ENCODE results near the gene VCAM1. TPM values are rescaled to one million over a fixed set of nuclear protein-coding genes. Genes with fewer than 3 reads are reported as not detected.

The VCAM1 gene
- total RNA-seq, 1 experiment from 2014 or later: not detected

GRCh38 chr1:100722221-100722620 is 2.7 kb downstream of the VCAM1 start (continued):
- TF ChIP-seq AR (CRISPR knock-in tag; IDR thresholded peaks at IDR 0.05) (no peak), FOXP1 (CRISPR knock-in tag; IDR thresholded peaks at IDR 0.05; ENCODE audit: borderline replicate concordance) (no peak)

DNA sequence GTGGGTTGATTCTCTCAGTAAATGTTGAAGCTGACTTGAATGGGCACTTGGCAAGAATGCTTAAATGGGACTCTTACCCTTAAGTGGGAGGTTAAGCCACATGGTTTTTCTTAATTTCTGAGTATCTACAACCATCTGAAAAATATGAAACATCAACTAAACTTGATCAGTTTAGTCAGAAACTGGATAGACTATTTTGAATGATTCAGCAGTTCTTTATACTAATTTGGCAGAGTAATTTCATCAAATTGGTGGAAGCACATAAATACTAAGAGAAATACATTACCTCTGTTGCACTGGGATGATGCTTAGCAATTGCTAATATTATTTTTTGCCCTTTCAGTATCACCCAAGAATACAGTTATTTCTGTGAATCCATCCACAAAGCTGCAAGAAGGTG is 4.7 kb downstream of the VCAM1 start:
- ATAC-seq (no peak), DNase-seq (ENCODE audit: low spot score) (no peak)
- H3K4me1 Mint-ChIP-seq: peaks cover 5% of the 10 kb centered on the region
- H3K4me3 Mint-ChIP-seq: no peak overlapping the region
- H3K27ac Mint-ChIP-seq: no peak overlapping the region
- CTCF ChIA-PET: no interaction called here
- H3K27me3 Mint-ChIP-seq (ENCODE audit: low read depth): no peaks in the 10 kb centered on the region
- POLR2A ChIA-PET: no interaction called here
- H3K36me3 Mint-ChIP-seq: no peaks in the 10 kb centered on the region
- H3K9me3 Mint-ChIP-seq: no peaks in the 10 kb centered on the region
- TF ChIP-seq ZNF532 (CRISPR knock-in tag; IDR thresholded peaks at IDR 0.05; ENCODE audit: borderline replicate concordance) (no peak), PRRX2 (CRISPR knock-in tag; IDR thresholded peaks at IDR 0.05) (no peak), SMAD3 (CRISPR knock-in tag; IDR thresholded peaks at IDR 0.05; ENCODE audit: borderline replicate concordance) (no peak), ZBTB21 (CRISPR knock-in tag; IDR thresholded peaks at IDR 0.05; ENCODE audit: borderline replicate concordance) (no peak), IRF2 (CRISPR knock-in tag; IDR thresholded peaks at IDR 0.05; ENCODE audit: borderline replicate concordance, low read depth) (no peak), ZNF219 (CRISPR knock-in tag; IDR thresholded peaks at IDR 0.05; ENCODE audit: borderline replicate concordance) (no peak)
- TF ChIP-seq, protein P1, sequence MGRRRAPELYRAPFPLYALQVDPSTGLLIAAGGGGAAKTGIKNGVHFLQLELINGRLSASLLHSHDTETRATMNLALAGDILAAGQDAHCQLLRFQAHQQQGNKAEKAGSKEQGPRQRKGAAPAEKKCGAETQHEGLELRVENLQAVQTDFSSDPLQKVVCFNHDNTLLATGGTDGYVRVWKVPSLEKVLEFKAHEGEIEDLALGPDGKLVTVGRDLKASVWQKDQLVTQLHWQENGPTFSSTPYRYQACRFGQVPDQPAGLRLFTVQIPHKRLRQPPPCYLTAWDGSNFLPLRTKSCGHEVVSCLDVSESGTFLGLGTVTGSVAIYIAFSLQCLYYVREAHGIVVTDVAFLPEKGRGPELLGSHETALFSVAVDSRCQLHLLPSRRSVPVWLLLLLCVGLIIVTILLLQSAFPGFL (CRISPR knock-in tag; IDR thresholded peaks at IDR 0.05; ENCODE audit: borderline replicate concordance): no peak
- TF ChIP-seq, protein P2, sequence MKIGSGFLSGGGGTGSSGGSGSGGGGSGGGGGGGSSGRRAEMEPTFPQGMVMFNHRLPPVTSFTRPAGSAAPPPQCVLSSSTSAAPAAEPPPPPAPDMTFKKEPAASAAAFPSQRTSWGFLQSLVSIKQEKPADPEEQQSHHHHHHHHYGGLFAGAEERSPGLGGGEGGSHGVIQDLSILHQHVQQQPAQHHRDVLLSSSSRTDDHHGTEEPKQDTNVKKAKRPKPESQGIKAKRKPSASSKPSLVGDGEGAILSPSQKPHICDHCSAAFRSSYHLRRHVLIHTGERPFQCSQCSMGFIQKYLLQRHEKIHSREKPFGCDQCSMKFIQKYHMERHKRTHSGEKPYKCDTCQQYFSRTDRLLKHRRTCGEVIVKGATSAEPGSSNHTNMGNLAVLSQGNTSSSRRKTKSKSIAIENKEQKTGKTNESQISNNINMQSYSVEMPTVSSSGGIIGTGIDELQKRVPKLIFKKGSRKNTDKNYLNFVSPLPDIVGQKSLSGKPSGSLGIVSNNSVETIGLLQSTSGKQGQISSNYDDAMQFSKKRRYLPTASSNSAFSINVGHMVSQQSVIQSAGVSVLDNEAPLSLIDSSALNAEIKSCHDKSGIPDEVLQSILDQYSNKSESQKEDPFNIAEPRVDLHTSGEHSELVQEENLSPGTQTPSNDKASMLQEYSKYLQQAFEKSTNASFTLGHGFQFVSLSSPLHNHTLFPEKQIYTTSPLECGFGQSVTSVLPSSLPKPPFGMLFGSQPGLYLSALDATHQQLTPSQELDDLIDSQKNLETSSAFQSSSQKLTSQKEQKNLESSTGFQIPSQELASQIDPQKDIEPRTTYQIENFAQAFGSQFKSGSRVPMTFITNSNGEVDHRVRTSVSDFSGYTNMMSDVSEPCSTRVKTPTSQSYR (CRISPR knock-in tag; IDR thresholded peaks at IDR 0.05): no peak
- TF ChIP-seq, protein P3, sequence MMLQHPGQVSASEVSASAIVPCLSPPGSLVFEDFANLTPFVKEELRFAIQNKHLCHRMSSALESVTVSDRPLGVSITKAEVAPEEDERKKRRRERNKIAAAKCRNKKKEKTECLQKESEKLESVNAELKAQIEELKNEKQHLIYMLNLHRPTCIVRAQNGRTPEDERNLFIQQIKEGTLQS (CRISPR knock-in tag; conservative IDR thresholded peaks at IDR 0.05): no peak
- TF ChIP-seq, protein P4, sequence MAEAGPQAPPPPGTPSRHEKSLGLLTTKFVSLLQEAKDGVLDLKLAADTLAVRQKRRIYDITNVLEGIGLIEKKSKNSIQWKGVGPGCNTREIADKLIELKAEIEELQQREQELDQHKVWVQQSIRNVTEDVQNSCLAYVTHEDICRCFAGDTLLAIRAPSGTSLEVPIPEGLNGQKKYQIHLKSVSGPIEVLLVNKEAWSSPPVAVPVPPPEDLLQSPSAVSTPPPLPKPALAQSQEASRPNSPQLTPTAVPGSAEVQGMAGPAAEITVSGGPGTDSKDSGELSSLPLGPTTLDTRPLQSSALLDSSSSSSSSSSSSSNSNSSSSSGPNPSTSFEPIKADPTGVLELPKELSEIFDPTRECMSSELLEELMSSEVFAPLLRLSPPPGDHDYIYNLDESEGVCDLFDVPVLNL (CRISPR knock-in tag; IDR thresholded peaks at IDR 0.05; ENCODE audit: borderline replicate concordance, low read depth): no peak
